ENCODE results near the gene EIF2S2. TPM values are rescaled to one million over a fixed set of nuclear protein-coding genes. Genes with fewer than 3 reads are reported as not detected.

Gene EIF2S2
- total RNA-seq, 1 experiment from 2014 or later: 121 TPM

- POLR2A ChIA-PET: no interaction called here
- no TSS peak for BruUV-seq (replicated peaks)
- peaks cover 41% of the 10 kb centered on the region for H3K79me2 ChIP-seq (ENCODE audit: insufficient read depth, low read length)
Observed at GRCh38 chr20:34064286-34064685, 47.8 kb downstream of the EIF2S2 start.

More at GRCh38 chr20:34064286-34064685, 47.8 kb downstream of the EIF2S2 start:
- ATAC-seq (no peak), DNase-seq (ENCODE audit: low read depth, low spot score) (no peak)
- ChIA-PET RAD21 (ENCODE audit: low non-redundant PET in 1 of 2, low total read pairs in 2 of 2, uncharacterized antibody in 2 of 2, unreplicated experiment in 2 of 2) (no interaction called here), CTCF (no interaction called here)
- no peaks in the 10 kb centered on the region for H3K27me3 ChIP-seq (ENCODE audit: insufficient read depth, low read length)
- no peak overlapping the region for H2AFZ ChIP-seq (ENCODE audit: low read depth, low read length, poor library complexity, severe bottlenecking)
- no peaks in the 10 kb centered on the region for H3K9me2 ChIP-seq (ENCODE audit: insufficient read depth)
- no peaks in the 10 kb centered on the region for H3K9me3 ChIP-seq (ENCODE audit: control insufficient read depth in 1 of 2, insufficient read depth in 1 of 2, low read depth in 1 of 2, low read length in 2 of 2)
- intact Hi-C loops (cut with micrococcal nuclease): loop anchor here (10.0 kb wide), 1 partner anchor 269 kb away; no protein-coding TSS in a partner anchor
- no peak overlapping the region for H3K4me3 ChIP-seq (replicated peaks in 1 of 2; ENCODE audit: low read depth in 1 of 2, low read length in 2 of 2)
- no peak overlapping the region for H3K4me2 ChIP-seq (ENCODE audit: low read length)
- H4K20me1 ChIP-seq (ENCODE audit: insufficient read depth): no peaks in the 10 kb centered on the region
- no peaks in the 10 kb centered on the region for H3K36me3 ChIP-seq (ENCODE audit: control insufficient read depth in 1 of 2, insufficient read depth in 2 of 2, low read length in 2 of 2)
- no peak for TF ChIP-seq SIN3A (IDR thresholded peaks at IDR 0.05; ENCODE audit: low read depth)
- TF ChIP-seq ZFX (IDR thresholded peaks at IDR 0.05): no peak
- TF ChIP-seq TCF7L2 (IDR thresholded peaks at IDR 0.05; ENCODE audit: borderline replicate concordance, extremely low read depth, insufficient read depth, insufficient read length): no peak
- TF ChIP-seq CEBPB (IDR thresholded peaks at IDR 0.05; ENCODE audit: low read depth): no peak
- no peak for TF ChIP-seq CTCF (IDR thresholded peaks at IDR 0.05 in 2 of 3, conservative IDR thresholded peaks at IDR 0.05 in 1 of 3; ENCODE audit: borderline replicate concordance in 1 of 3, insufficient read depth in 1 of 3, low read depth in 2 of 3, low read length in 2 of 3)
- TF ChIP-seq YY1 (IDR thresholded peaks at IDR 0.05; ENCODE audit: extremely low read depth, insufficient replicate concordance, low read depth, low read length): no peak
- no peak for TF ChIP-seq POLR2A (IDR thresholded peaks at IDR 0.05; ENCODE audit: borderline replicate concordance, extremely low read depth, insufficient read depth, insufficient read length)
- TF ChIP-seq ATF3 (IDR thresholded peaks at IDR 0.05): no peak
- TF ChIP-seq POLR2AphosphoS5 (IDR thresholded peaks at IDR 0.05; ENCODE audit: low read depth, low read length): no peak
- TF ChIP-seq EGR1 (IDR thresholded peaks at IDR 0.05; ENCODE audit: low read depth): no peak
- TF ChIP-seq EZH2 (IDR thresholded peaks at IDR 0.05): no peak
- no peak for TF ChIP-seq SP1 (IDR thresholded peaks at IDR 0.05; ENCODE audit: low read depth)
- TF ChIP-seq ZNF274 (IDR thresholded peaks at IDR 0.05; ENCODE audit: low read depth, low read length): no peak
- TF ChIP-seq EZH2phosphoT487 (IDR thresholded peaks at IDR 0.05; ENCODE audit: borderline replicate concordance): no peak
- TF ChIP-seq ZBTB33 (IDR thresholded peaks at IDR 0.05; ENCODE audit: extremely low read depth, insufficient replicate concordance, low read length): no peak
- TF ChIP-seq MAX (IDR thresholded peaks at IDR 0.05): no peak
- TF ChIP-seq SRF (IDR thresholded peaks at IDR 0.05; ENCODE audit: low read depth): no peak
- peaks cover 0 to 8% of the 10 kb centered on the region in 2 experiments; a peak in 1 of 4 replicates for H3K4me1 ChIP-seq (ENCODE audit: control insufficient read depth in 1 of 2, insufficient read depth in 2 of 2, low read length in 2 of 2)
- no peak overlapping the region for H3K27ac ChIP-seq (ENCODE audit: low read depth, low read length)
- no peak overlapping the region for H3K9ac ChIP-seq (ENCODE audit: low read length)

Data from HCT116 (cell line).